Neuronal stem cell (in vitro differentiated cells): ENCODE measurements around the gene ARHGEF37.

ENCODE experiments used
- DNase-seq: peaks from one replicate; pipeline ENCODE4 v3.0.0-alpha.2; 2013; ENCODE audit warnings: low spot score
- H2AFZ ChIP-seq: one replicate; pipeline ENCODE4 v1.6.1; 2013; ENCODE audit warnings: mild to moderate bottlenecking, low read length, inconsistent platforms
- H2AK5ac ChIP-seq: 2 replicates; pipeline ENCODE4 v1.6.1; 2013; ENCODE audit warnings: low read depth, mild to moderate bottlenecking, inconsistent platforms, low read length, moderate library complexity, mixed read lengths
- H2BK120ac ChIP-seq: 2 replicates; pipeline ENCODE4 v1.6.1; 2013; ENCODE audit warnings: low read depth, mild to moderate bottlenecking, inconsistent platforms, low read length, moderate library complexity, mixed read lengths
- H2BK12ac ChIP-seq: one replicate; pipeline ENCODE4 v1.6.1; 2013; ENCODE audit warnings: low read length, inconsistent platforms
- H2BK15ac ChIP-seq: 2 replicates; pipeline ENCODE4 v1.6.1; 2013; ENCODE audit warnings: mild to moderate bottlenecking, low read length, inconsistent platforms, mixed read lengths
- H2BK5ac ChIP-seq: one replicate; pipeline ENCODE4 v1.6.1; 2013; ENCODE audit warnings: inconsistent platforms, mild to moderate bottlenecking, low read length, moderate library complexity
- H3K14ac ChIP-seq: one replicate; pipeline ENCODE4 v1.6.1; 2013; ENCODE audit warnings: low read length, inconsistent platforms
- H3K18ac ChIP-seq: 2 replicates; pipeline ENCODE4 v1.6.1; 2013; ENCODE audit warnings: low read length, inconsistent platforms
- H3K23ac ChIP-seq: 2 replicates; pipeline ENCODE4 v1.6.1; 2013; ENCODE audit warnings: low read depth, mild to moderate bottlenecking, mixed read lengths, low read length, inconsistent platforms; ENCODE audit not compliant: poor library complexity
- H3K27ac ChIP-seq: replicated peaks from 3 replicates; pipeline ENCODE4 v1.5.1; 2013; ENCODE audit warnings: low read length, inconsistent platforms
- H3K27me3 ChIP-seq, 3 experiments: 2 replicates each; pipeline ENCODE4 v1.6.1; 2013; ENCODE audit warnings: low read length in 3 of 3, mild to moderate bottlenecking in 2 of 3, inconsistent platforms in 1 of 3, low read depth in 1 of 3, mixed read lengths in 1 of 3, moderate library complexity in 1 of 3; ENCODE audit not compliant: control insufficient read depth in 3 of 3, insufficient read depth in 3 of 3
- H3K36me3 ChIP-seq, 2 donors: replicated peaks in 1 of 2; 2 replicates each; pipeline ENCODE4 v1.6.1; 2013; ENCODE audit warnings: low read length in 2 of 2; ENCODE audit not compliant: control insufficient read depth in 2 of 2, insufficient read depth in 2 of 2
- H3K4ac ChIP-seq: 2 replicates; pipeline ENCODE4 v1.6.1; 2013; ENCODE audit warnings: inconsistent platforms, mild to moderate bottlenecking, low read length, moderate library complexity
- H3K4me1 ChIP-seq, 2 donors: 1 replicate in 1 of 2; 2 replicates in 1 of 2; pipeline ENCODE4 v1.6.1; 2013; ENCODE audit warnings: low read length in 2 of 2, low read depth in 1 of 2; ENCODE audit not compliant: control insufficient read depth in 2 of 2, insufficient read depth in 1 of 2
- H3K4me2 ChIP-seq: one replicate; pipeline ENCODE4 v1.6.1; 2013; ENCODE audit warnings: mild to moderate bottlenecking, low read length, inconsistent platforms; ENCODE audit not compliant: insufficient read depth, poor library complexity, severe bottlenecking
- H3K4me3 ChIP-seq, 2 donors: 2 replicates each; pipeline ENCODE4 v1.5.1; 2013; ENCODE audit warnings: low read length in 2 of 2, mild to moderate bottlenecking in 2 of 2, inconsistent platforms in 1 of 2, moderate library complexity in 1 of 2
- H3K79me1 ChIP-seq: one replicate; pipeline ENCODE4 v1.6.1; 2013; ENCODE audit warnings: low read depth, mild to moderate bottlenecking, inconsistent platforms, low read length, moderate library complexity
- H3K9ac ChIP-seq: one replicate; pipeline ENCODE4 v1.6.1; 2013; ENCODE audit warnings: mild to moderate bottlenecking, low read depth, low read length, inconsistent platforms; ENCODE audit not compliant: poor library complexity
- H3K9me3 ChIP-seq, 2 donors: replicated peaks in 1 of 2; 2 replicates each; pipeline versions ENCODE3 to v1.6.1; 2013; ENCODE audit warnings: low read length in 2 of 2, mild to moderate bottlenecking in 2 of 2, inconsistent platforms in 1 of 2, low read depth in 1 of 2, mixed read lengths in 1 of 2, moderate library complexity in 1 of 2; ENCODE audit not compliant: control insufficient read depth in 2 of 2, insufficient read depth in 1 of 2
- H4K8ac ChIP-seq: one replicate; pipeline ENCODE4 v1.6.1; 2013; ENCODE audit warnings: low read depth, mild to moderate bottlenecking, inconsistent platforms, low read length, moderate library complexity
- H4K91ac ChIP-seq: one replicate; pipeline ENCODE4 v1.6.1; 2013; ENCODE audit warnings: low read length, low read depth, mild to moderate bottlenecking, inconsistent platforms; ENCODE audit not compliant: poor library complexity
- WGBS, 2 donors: extraction: QIAGEN DNeasy Blood & Tissue Kit; methylation state at CpG; one replicate each; pipeline ENCODE4 v1.1.7; 2013; ENCODE audit warnings: missing lambda C conversion rate in 2 of 2, mixed read lengths in 1 of 2; ENCODE audit not compliant: insufficient read length in 2 of 2, insufficient replicate concordance in 1 of 2; ENCODE audit errors: extremely low coverage in 2 of 2; 5-methylcytosine and 5-hydroxymethylcytosine counted together

Gene ARHGEF37

GRCh38 chr5:149581931-149582768 lies 852 bp downstream of the ARHGEF37 start:
- H3K27ac ChIP-seq: no peak overlapping the region
- H4K8ac ChIP-seq: no peak overlapping the region
- no peak overlapping the region for H3K18ac ChIP-seq
- H3K4ac ChIP-seq: no peak overlapping the region
- H3K9me3 ChIP-seq: no peaks in the 10 kb centered on the region
- H3K79me1 ChIP-seq: no peaks in the 10 kb centered on the region
- H3K4me1 ChIP-seq: peaks cover 8 to 9% of the 10 kb centered on the region in 2 donors
- H3K27me3 ChIP-seq: peaks cover 0 to 6% (median 0%) of the 10 kb centered on the region in 3 experiments
- H2AFZ ChIP-seq: peak overlapping the region; percentile 88
- H3K14ac ChIP-seq: no peak overlapping the region
- no peak overlapping the region for H2BK5ac ChIP-seq
- H3K36me3 ChIP-seq: no peaks in the 10 kb centered on the region
- H2BK120ac ChIP-seq: no peak overlapping the region
- H3K23ac ChIP-seq: no peak overlapping the region
- no peak overlapping the region for H4K91ac ChIP-seq
- no peak overlapping the region for H2BK12ac ChIP-seq
- no peak overlapping the region for H2AK5ac ChIP-seq
- H2BK15ac ChIP-seq: no peak overlapping the region
- WGBS, 2 donors: no CpG with 5 or more reads among the region's 9 CpGs
- peak overlapping the region; percentile 94 for H3K4me2 ChIP-seq
- H3K4me3 ChIP-seq: peak overlapping the region in 1 of 2 donors; percentile 45
- peak; percentile 39 for DNase-seq
- H3K9ac ChIP-seq: no peak overlapping the region

DNA sequence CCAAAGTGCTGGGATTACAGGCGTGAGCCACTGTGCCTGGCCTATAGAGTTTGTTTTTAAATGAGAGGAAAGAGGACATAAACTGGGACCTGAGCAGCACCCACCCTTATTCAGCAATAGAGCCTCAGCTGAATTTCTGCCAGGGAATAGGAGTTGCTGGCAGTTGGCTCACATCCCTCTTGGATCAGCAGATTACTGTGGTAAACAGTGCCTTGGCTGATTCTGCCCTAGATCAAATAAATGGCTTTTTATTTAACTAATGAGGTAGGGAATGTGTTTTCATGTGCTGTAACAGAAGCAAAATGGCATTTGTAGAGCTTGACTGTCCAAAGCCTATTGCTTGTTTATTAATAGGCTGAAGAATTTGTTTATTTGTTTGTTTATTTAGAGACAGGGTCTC lies 2.1 kb downstream of the ARHGEF37 start:
- Histone ChIP-seq H3K18ac (no peak overlapping the region), H3K36me3 (no peaks in the 10 kb centered on the region), H2BK15ac (no peak overlapping the region), H3K4ac (no peak overlapping the region), H3K27ac (no peak overlapping the region), H2AFZ (no peak overlapping the region), H3K4me1 (peaks cover 8 to 9% of the 10 kb centered on the region in 2 donors), H2BK120ac (no peak overlapping the region), H2BK12ac (no peak overlapping the region), H3K27me3 (peaks cover 0 to 6% (median 0%) of the 10 kb centered on the region in 3 experiments), H2AK5ac (no peak overlapping the region), H3K4me3 (no peak overlapping the region), H3K9me3 (no peaks in the 10 kb centered on the region), H3K9ac (no peak overlapping the region), H3K4me2 (no peak overlapping the region), H3K23ac (no peak overlapping the region), H4K91ac (no peak overlapping the region), H4K8ac (no peak overlapping the region), H3K14ac (no peak overlapping the region), H3K79me1 (no peaks in the 10 kb centered on the region), H2BK5ac (no peak overlapping the region)
- WGBS, 2 donors: no CpG with 5 or more reads among the region's 1 CpG
- DNase-seq: no peak

DNA sequence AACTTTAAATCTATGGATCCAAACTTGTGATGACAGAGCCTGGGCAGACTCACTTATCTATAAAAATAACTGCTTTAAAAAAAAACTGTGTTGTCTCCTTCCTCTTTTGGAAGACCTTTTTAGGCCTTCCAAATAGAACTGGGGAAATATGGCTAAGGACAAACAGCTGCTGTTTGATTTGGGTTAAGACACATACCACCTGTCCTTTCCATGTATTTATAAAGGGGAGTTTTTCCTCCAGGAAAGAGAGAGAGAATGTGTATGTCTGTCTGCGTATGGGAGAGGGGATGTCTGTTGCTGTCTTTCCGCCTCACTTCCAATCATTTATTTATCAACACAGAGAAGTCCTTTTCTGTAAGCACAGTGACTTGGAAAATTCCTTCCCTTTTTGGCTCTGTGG lies 2.8 kb downstream of the ARHGEF37 start:
- Histone ChIP-seq H2BK120ac (no peak overlapping the region), H3K23ac (no peak overlapping the region), H2AK5ac (no peak overlapping the region), H3K36me3 (no peaks in the 10 kb centered on the region), H2BK12ac (no peak overlapping the region), H3K4me3 (no peak overlapping the region), H3K79me1 (no peaks in the 10 kb centered on the region), H3K4me2 (no peak overlapping the region), H4K91ac (no peak overlapping the region), H2BK15ac (no peak overlapping the region), H3K18ac (no peak overlapping the region), H2BK5ac (no peak overlapping the region), H3K14ac (no peak overlapping the region), H2AFZ (peak overlapping the region; percentile 17), H3K4ac (no peak overlapping the region), H4K8ac (no peak overlapping the region), H3K9ac (no peak overlapping the region), H3K9me3 (no peaks in the 10 kb centered on the region), H3K4me1 (peaks cover 8 to 9% of the 10 kb centered on the region in 2 donors), H3K27ac (no peak overlapping the region), H3K27me3 (peaks cover 0 to 6% (median 0%) of the 10 kb centered on the region in 3 experiments)
- WGBS, 2 donors: no CpG with 5 or more reads among the region's 2 CpGs
- DNase-seq: no peak

GRCh38 chr5:149585910-149586309 lies 4.6 kb downstream of the ARHGEF37 start:
- Histone ChIP-seq H3K4me2 (no peak overlapping the region), H3K27ac (no peak overlapping the region), H2AFZ (no peak overlapping the region), H3K9me3 (no peaks in the 10 kb centered on the region), H3K27me3 (peaks cover 0 to under 1% (median 0%) of the 10 kb centered on the region in 3 experiments), H3K4me1 (peaks cover 5 to 9% of the 10 kb centered on the region in 2 donors), H2BK120ac (no peak overlapping the region), H3K23ac (no peak overlapping the region), H2BK5ac (no peak overlapping the region), H3K14ac (no peak overlapping the region), H2AK5ac (no peak overlapping the region), H4K91ac (no peak overlapping the region), H3K4ac (no peak overlapping the region), H4K8ac (no peak overlapping the region), H3K4me3 (no peak overlapping the region), H2BK12ac (no peak overlapping the region), H2BK15ac (no peak overlapping the region), H3K36me3 (no peaks in the 10 kb centered on the region), H3K79me1 (no peaks in the 10 kb centered on the region), H3K18ac (no peak overlapping the region), H3K9ac (no peak overlapping the region)
- no peak for DNase-seq
